ENCODE data around the gene PCSK6.

The PCSK6 gene

GRCh38 chr15:101447168-101447533 lies 42.4 kb downstream of the PCSK6 start:
- no peak for DNase-seq (ENCODE audit: low read depth in 2 of 2)
- H3K4me3 ChIP-seq (replicated peaks in 1 of 2; ENCODE audit: low read depth in 2 of 2, low read length in 2 of 2): no peak overlapping the region
- TF ChIP-seq, protein P1, sequence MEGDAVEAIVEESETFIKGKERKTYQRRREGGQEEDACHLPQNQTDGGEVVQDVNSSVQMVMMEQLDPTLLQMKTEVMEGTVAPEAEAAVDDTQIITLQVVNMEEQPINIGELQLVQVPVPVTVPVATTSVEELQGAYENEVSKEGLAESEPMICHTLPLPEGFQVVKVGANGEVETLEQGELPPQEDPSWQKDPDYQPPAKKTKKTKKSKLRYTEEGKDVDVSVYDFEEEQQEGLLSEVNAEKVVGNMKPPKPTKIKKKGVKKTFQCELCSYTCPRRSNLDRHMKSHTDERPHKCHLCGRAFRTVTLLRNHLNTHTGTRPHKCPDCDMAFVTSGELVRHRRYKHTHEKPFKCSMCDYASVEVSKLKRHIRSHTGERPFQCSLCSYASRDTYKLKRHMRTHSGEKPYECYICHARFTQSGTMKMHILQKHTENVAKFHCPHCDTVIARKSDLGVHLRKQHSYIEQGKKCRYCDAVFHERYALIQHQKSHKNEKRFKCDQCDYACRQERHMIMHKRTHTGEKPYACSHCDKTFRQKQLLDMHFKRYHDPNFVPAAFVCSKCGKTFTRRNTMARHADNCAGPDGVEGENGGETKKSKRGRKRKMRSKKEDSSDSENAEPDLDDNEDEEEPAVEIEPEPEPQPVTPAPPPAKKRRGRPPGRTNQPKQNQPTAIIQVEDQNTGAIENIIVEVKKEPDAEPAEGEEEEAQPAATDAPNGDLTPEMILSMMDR (IDR thresholded peaks at IDR 0.05; ENCODE audit: low read depth, low read length): no peak

DNA sequence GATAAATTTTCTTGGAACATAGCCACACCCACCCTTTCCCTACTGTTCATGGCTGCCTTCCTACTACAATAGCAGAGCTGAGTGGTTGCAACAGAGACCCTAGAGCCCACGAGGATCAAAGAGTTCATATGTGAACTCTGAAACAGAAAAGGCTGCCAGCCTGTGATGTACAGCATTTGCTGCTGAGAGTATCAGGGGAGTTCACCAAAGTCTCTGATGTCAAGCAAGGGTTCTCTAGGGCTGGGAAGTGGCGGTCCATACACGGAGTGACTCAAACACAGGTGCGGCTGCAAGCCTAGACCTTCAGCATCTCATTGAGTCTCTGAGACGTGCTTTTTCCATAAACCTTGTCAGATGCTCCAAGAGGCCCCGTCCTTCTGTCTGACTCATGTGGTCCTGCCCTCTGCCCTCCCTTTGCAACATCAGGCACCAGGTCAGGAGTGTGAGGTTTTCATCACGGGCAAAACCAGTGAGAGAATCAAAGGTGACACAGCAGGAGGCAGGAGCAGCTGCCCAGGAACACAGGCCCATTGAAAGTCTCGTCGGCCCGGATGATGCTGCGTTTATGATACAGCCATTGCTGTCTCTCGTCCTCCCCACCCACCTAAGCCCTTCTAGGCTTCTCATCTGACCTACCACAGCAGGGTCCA lies 42.9 kb downstream of the PCSK6 start:
- peak in 1 of 2 donors; percentile 39 for DNase-seq (ENCODE audit: low read depth in 2 of 2)
- TF ChIP-seq, protein P1 (IDR thresholded peaks at IDR 0.05; ENCODE audit: low read depth, low read length): no peak
- no peak overlapping the region for H3K4me3 ChIP-seq (replicated peaks in 1 of 2; ENCODE audit: low read depth in 2 of 2, low read length in 2 of 2)

- TF ChIP-seq, protein P1 (IDR thresholded peaks at IDR 0.05; ENCODE audit: low read depth, low read length): no peak
- no peak overlapping the region for H3K4me3 ChIP-seq (replicated peaks in 1 of 2; ENCODE audit: low read depth in 2 of 2, low read length in 2 of 2)
- DNase-seq (ENCODE audit: low read depth in 2 of 2): peak; percentile 49 to 83
Observed at GRCh38 chr15:101445562-101446517, 43.7 kb downstream of the PCSK6 start.

GRCh38 chr15:101444807-101445508 lies 44.5 kb downstream of the PCSK6 start:
- DNase-seq (ENCODE audit: low read depth in 2 of 2): no peak
- TF ChIP-seq, protein P1 (IDR thresholded peaks at IDR 0.05; ENCODE audit: low read depth, low read length): no peak

DNA sequence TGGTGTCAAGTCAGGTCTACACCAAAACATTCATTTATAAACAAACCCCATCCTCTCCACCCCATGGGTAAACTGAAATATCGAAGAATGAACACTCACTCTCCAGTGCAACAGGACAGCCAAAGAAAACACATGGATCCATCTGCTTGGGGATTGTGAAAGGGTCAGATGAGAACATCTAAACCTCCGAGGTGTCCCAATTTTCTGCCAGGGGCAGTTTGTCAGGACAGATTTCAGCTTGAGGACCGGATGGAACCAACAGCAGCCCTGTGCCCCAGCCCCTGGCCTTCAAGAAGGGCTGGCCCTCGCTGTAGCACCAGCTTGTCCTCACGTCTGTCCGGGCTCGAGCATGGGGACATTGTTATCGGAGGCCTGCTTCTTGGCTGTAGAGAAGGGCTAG lies 45.5 kb downstream of the PCSK6 start:
- TF ChIP-seq, protein P1 (IDR thresholded peaks at IDR 0.05; ENCODE audit: low read depth, low read length): no peak

More at GRCh38 chr15:101444807-101445508, 44.5 kb downstream of the PCSK6 start:
- H3K4me3 ChIP-seq (replicated peaks in 1 of 2; ENCODE audit: low read depth in 2 of 2, low read length in 2 of 2): no peak overlapping the region

DNA sequence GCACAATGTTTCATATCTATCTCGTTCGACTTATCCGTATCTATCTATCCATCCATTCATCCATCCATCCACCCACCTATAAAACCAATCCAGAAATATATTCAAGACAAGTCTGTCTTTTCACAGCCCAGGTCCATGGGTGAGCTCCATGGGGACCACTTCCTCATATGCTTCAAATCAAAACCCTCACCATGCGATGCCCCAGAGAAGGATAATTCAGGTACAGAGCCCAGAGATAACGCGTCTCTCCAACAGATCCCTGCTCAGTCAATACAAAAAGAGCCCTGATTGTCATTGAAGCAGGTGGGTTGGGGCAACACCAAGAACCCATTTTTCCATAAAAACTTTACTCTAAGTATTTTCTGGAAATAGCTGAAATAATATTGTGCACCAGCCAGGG lies 47.2 kb downstream of the PCSK6 start:
- no peak overlapping the region for H3K4me3 ChIP-seq (replicated peaks in 1 of 2; ENCODE audit: low read depth in 2 of 2, low read length in 2 of 2)
- DNase-seq (ENCODE audit: low read depth in 2 of 2): no peak
- TF ChIP-seq, protein P1 (IDR thresholded peaks at IDR 0.05; ENCODE audit: low read depth, low read length): no peak

More for the DNA sequence above, 45.5 kb downstream of the PCSK6 start:
- H3K4me3 ChIP-seq (replicated peaks in 1 of 2; ENCODE audit: low read depth in 2 of 2, low read length in 2 of 2): no peak overlapping the region
- no peak for DNase-seq (ENCODE audit: low read depth in 2 of 2)

All from cardiac fibroblast (primary cell).